Osteocyte (in vitro differentiated cells): ENCODE results near the gene CCDC86. TPM values are rescaled to one million over a fixed set of nuclear protein-coding genes. Genes with fewer than 3 reads are reported as not detected.

Experiments
- DNase-seq: peaks from one replicate; pipeline ENCODE4 v3.0.0; 2021; ENCODE audit warnings: mixed read lengths; ENCODE audit not compliant: unreplicated experiment; ENCODE audit errors: extremely low spot score
- H3K27ac Mint-ChIP-seq: one replicate; pipeline ENCODE4 v1.8.0; 2021; ENCODE audit warnings: mild to moderate bottlenecking, mixed read lengths; ENCODE audit not compliant: unreplicated experiment
- H3K27me3 Mint-ChIP-seq: one replicate; pipeline ENCODE4 v1.8.0; 2021; ENCODE audit warnings: mixed read lengths; ENCODE audit not compliant: unreplicated experiment
- H3K36me3 Mint-ChIP-seq: one replicate; pipeline ENCODE4 v1.8.0; 2021; ENCODE audit warnings: mixed read lengths; ENCODE audit not compliant: unreplicated experiment
- H3K4me1 Mint-ChIP-seq: one replicate; pipeline ENCODE4 v1.8.0; 2021; ENCODE audit warnings: mixed read lengths; ENCODE audit not compliant: unreplicated experiment
- H3K4me3 Mint-ChIP-seq: one replicate; pipeline ENCODE4 v1.8.0; 2021; ENCODE audit warnings: mild to moderate bottlenecking, moderate library complexity, mixed read lengths; ENCODE audit not compliant: unreplicated experiment
- H3K9me3 Mint-ChIP-seq: one replicate; pipeline ENCODE4 v1.8.0; 2021; ENCODE audit warnings: mixed read lengths; ENCODE audit not compliant: unreplicated experiment
- CTCF ChIP-seq: fragments of 200-600 bp; sonication (generic); IDR thresholded peaks from 2 replicates; pipeline ENCODE4 v1.5.0; 2021; ENCODE audit warnings: antibody characterized with exemption, mild to moderate bottlenecking, moderate library complexity
- total RNA-seq: library from RNA; stranded (reverse); gene quantifications from 2 replicates; pipeline ENCODE4 v1.2.1, GENCODE V29; 2021

CCDC86 gene
- total RNA-seq, 1 donor from 2014 or later, result 25.9 TPM

- no peak for DNase-seq
- Mint-ChIP-seq H3K27ac (no peak overlapping the region), H3K36me3 (no peaks in the 10 kb centered on the region), H3K4me3 (no peak overlapping the region), H3K4me1 (peaks cover 23% of the 10 kb centered on the region), H3K27me3 (no peaks in the 10 kb centered on the region), H3K9me3 (no peaks in the 10 kb centered on the region)
- TF ChIP-seq CTCF, result no peak
Observed at GRCh38 chr11:60875366-60876167, 33.7 kb downstream of the CCDC86 start.

GRCh38 chr11:60876168-60876485, 34.2 kb downstream of the CCDC86 start:
- H3K27me3 Mint-ChIP-seq, result no peaks in the 10 kb centered on the region
- no peaks in the 10 kb centered on the region for H3K9me3 Mint-ChIP-seq
- H3K4me1 Mint-ChIP-seq, result peaks cover 19% of the 10 kb centered on the region
- H3K4me3 Mint-ChIP-seq, result no peak overlapping the region
- no peak for TF ChIP-seq CTCF
- DNase-seq, result no peak
- H3K36me3 Mint-ChIP-seq, result peaks cover 5% of the 10 kb centered on the region
- no peak overlapping the region for H3K27ac Mint-ChIP-seq

- TF ChIP-seq CTCF, result no peak
- no peak for DNase-seq
- Mint-ChIP-seq H3K4me1 (peaks cover under 1% of the 10 kb centered on the region), H3K27me3 (no peaks in the 10 kb centered on the region), H3K27ac (no peak overlapping the region), H3K36me3 (peaks cover 7% of the 10 kb centered on the region), H3K4me3 (no peak overlapping the region), H3K9me3 (no peaks in the 10 kb centered on the region)
Observed at GRCh38 chr11:60878245-60879101, 36.6 kb downstream of the CCDC86 start.

- TF ChIP-seq CTCF, result no peak
- no peaks in the 10 kb centered on the region for H3K4me1 Mint-ChIP-seq
- H3K27ac Mint-ChIP-seq, result no peak overlapping the region
- H3K4me3 Mint-ChIP-seq, result no peak overlapping the region
- DNase-seq, result no peak
- H3K27me3 Mint-ChIP-seq, result no peaks in the 10 kb centered on the region
- H3K9me3 Mint-ChIP-seq, result no peaks in the 10 kb centered on the region
- peaks cover 7% of the 10 kb centered on the region for H3K36me3 Mint-ChIP-seq
Observed at GRCh38 chr11:60879104-60879503, 37.2 kb downstream of the CCDC86 start.

GRCh38 chr11:60879971-60880588, 38.2 kb downstream of the CCDC86 start:
- Mint-ChIP-seq H3K27me3 (no peaks in the 10 kb centered on the region), H3K36me3 (peaks cover 7% of the 10 kb centered on the region), H3K4me1 (no peaks in the 10 kb centered on the region), H3K27ac (no peak overlapping the region), H3K4me3 (no peak overlapping the region), H3K9me3 (no peaks in the 10 kb centered on the region)
- no peak for TF ChIP-seq CTCF
- no peak for DNase-seq
